Esophagus muscularis mucosa (tissue), 3 donors: ENCODE measurements around the gene KIAA0930.

Experiments used
- POLR2A ChIP-seq: fragments of 450-650 bp; IDR thresholded peaks from one replicate; pipeline ENCODE4 v1.6.1; 2017; ENCODE audit warnings: antibody characterized with exemption, moderate library complexity, mild to moderate bottlenecking, low read depth
- POLR2AphosphoS5 ChIP-seq, 2 donors: sonication (generic); formaldehyde crosslinking; IDR thresholded peaks; one replicate each; pipeline ENCODE4 v1.6.1; 2017; ENCODE audit warnings: antibody characterized with exemption in 2 of 2
- TF ChIP-seq, protein P1 (sequence below), 3 experiments: fragments of 200-600 bp in 2 of 3; fragments of 450-650 bp in 1 of 3; sonication (generic) in 2 of 3; IDR thresholded peaks; one replicate each; pipeline ENCODE4 v1.5.1; 2017 to 2019; ENCODE audit warnings: antibody characterized with exemption in 3 of 3, mild to moderate bottlenecking in 2 of 3, moderate library complexity in 1 of 3

GRCh38 chr22:45210577-45210976, 30.1 kb downstream of the KIAA0930 start:
- TF ChIP-seq, protein P1, sequence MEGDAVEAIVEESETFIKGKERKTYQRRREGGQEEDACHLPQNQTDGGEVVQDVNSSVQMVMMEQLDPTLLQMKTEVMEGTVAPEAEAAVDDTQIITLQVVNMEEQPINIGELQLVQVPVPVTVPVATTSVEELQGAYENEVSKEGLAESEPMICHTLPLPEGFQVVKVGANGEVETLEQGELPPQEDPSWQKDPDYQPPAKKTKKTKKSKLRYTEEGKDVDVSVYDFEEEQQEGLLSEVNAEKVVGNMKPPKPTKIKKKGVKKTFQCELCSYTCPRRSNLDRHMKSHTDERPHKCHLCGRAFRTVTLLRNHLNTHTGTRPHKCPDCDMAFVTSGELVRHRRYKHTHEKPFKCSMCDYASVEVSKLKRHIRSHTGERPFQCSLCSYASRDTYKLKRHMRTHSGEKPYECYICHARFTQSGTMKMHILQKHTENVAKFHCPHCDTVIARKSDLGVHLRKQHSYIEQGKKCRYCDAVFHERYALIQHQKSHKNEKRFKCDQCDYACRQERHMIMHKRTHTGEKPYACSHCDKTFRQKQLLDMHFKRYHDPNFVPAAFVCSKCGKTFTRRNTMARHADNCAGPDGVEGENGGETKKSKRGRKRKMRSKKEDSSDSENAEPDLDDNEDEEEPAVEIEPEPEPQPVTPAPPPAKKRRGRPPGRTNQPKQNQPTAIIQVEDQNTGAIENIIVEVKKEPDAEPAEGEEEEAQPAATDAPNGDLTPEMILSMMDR (IDR thresholded peaks at IDR 0.05) = no peak
- no peak for TF ChIP-seq POLR2AphosphoS5 (IDR thresholded peaks at IDR 0.05)
- no peak for TF ChIP-seq POLR2A
